Activated CD8-positive, alpha-beta memory T cell treated with anti-CD3 and anti-CD28 coated beads, Interleukin-2, amount 50 U/mL, for 1 hour (primary cell): ENCODE measurements around the gene BTN3A1.
"Not testable (repeated sequence)": the region's sequence is repeated elsewhere in the genome, so short reads cannot be mapped to it uniquely, and the experiment has no call there.

Experiments
- DNase-seq: peaks from one replicate; pipeline ENCODE4 v3.0.0-alpha.2; 2020; ENCODE audit errors: extremely low read depth

BTN3A1 gene

DNA sequence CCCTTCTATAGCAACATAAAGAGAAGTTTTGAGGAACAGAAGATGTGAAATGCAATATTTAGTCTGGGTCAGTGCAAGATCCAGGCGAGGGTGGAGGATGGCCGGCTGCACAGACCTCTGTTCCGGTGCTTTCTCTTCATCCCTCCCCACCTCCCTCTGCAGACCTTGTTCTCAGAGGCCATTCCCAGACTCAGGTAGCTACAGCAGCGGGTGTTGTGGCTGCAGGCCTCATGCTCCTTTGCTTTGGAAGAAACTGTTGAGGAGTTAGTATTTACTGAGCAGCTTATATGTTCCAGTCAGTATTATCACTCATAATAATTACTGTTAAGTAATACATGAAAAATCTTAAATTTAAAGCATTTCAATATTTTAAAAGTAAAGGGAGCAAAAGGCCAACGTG, 39.9 kb downstream of the BTN3A1 start:
- no peak for DNase-seq

DNA sequence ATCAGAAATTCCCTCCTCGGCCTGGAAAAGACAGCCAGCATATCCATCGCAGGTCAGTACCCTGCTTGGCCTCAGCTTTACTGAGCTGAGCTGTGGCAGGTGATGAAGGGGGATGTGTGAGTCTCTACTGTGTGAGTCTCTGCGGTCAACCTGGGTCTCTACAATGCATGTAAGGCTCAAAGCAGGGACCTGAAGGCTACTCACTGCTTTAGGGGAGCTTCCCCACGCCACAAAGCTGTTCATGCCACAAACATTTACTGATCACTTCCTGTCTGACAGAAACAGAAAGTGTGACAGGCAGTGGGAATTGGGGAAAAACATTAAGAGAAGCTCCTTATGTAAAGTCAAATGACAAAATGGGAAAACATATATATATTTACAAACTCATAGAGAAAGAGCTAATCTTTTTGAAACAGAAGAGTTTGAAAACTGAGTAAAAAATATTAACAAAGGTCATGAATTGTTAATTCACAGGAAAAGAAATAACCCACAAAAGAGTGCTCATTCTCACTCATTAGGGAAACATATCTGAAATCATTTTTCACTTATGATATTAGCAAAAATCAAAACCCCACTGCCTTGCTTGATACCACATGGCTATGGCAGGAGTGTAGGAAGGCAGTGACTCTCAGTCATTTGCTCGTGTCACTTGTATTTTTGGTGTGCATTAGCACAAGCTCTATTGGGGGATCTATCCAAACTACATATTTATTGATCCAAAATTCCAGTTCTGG, 44.0 kb downstream of the BTN3A1 start:
- no peak for DNase-seq

GRCh38 chr6:26447257-26447656, 45.2 kb downstream of the BTN3A1 start:
- no peak for DNase-seq

GRCh38 chr6:26450240-26450639, 48.2 kb downstream of the BTN3A1 start:
- no peak for DNase-seq

- DNase-seq = no peak
Measured at GRCh38 chr6:26452631-26453235, 50.7 kb downstream of the BTN3A1 start.

DNA sequence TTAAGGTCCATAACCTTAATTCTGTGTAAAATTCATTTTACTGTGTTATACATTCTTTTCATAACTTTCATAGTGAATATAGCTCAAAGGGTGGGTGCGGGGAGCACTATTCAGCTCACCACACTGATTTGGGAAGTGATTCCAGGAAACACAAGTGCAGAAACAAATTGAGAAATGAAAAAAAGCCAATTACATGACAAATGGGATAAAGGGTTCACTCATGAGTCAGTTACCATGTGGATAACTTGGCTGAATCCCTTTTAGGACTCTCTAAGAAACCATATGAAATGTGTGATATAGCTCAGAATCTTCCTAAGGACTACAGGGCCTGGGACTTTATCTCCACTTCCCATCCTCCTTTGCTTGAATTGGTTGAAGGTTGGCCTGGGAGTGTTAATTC, 52.6 kb downstream of the BTN3A1 start:
- DNase-seq = no peak

- no peak for DNase-seq
Measured at GRCh38 chr6:26455357-26455970, 53.4 kb downstream of the BTN3A1 start.

GRCh38 chr6:26457264-26457805, 55.3 kb downstream of the BTN3A1 start:
- no peak for DNase-seq

- DNase-seq = no peak
Measured at GRCh38 chr6:26457806-26458688, 56.0 kb downstream of the BTN3A1 start, which contains the start of gene BTN2A1. BTN2A1 (plus strand) TSS chr6:26457955; CDS start chr6:26458637, 682 bp downstream.

- no peak for DNase-seq
Measured at GRCh38 chr6:26459023-26459810, 57.1 kb downstream of the BTN3A1 start.

DNA sequence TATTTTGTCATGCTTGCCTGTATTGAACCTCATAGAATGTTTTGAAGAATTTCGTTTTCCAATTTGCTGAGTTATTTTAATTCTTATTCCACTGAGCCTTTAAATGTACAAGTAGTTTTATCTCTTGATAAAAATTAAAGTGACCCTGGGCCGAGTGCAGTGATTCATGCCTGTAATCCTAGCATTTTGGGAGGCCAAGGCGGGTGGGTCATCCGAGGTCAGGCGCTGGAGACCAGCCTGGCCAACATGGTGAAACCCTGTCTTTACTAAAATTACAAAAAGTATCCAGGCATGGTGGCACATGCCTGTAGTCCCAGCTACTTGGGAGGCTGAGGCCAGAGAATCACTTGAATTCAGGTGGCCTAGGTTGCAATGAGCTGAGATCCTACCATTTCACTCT, 59.3 kb downstream of the BTN3A1 start:
- DNase-seq = not testable (repeated sequence)

- no peak for DNase-seq
Measured at GRCh38 chr6:26464014-26464413, 61.9 kb downstream of the BTN3A1 start.

DNA sequence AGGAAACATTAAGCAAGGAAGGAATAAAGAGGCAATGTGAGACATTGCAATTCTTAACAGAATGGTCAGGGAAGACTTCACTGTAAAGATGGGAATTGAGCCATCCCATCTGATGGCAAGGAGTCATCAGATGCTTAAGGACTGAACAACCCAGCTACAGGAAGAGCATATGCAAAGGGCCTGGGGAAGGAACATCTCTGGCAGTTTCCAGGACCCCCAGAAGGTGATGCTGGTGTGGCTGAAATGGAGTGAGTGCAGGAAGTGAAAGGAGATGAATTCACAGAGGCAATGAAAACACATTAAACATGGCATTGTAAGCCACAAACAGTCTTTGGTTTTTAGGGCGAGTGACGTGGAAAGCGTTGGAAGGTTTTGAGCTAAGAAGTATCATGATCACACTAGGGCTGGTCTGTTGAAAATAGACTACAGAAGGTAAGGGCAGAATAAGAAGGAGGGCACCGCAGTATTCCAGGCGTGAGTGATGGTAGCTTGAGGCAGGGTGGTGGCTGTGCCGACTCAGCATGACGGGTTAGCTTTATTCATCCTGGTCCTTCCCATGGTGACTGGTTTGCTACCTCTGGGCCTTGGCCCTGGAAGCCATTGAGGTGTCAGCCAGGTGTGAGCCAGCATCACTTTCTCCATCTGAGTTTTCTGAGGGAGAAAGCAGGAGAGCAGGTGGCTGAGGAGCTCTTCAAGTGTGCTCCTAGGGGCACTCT, 62.5 kb downstream of the BTN3A1 start:
- no peak for DNase-seq
